ENCODE results near the gene NBPF1. TPM values are rescaled to one million over a fixed set of nuclear protein-coding genes. Genes with fewer than 3 reads are reported as not detected.
"Not testable (repeated sequence)": the region's sequence is repeated elsewhere in the genome, so short reads cannot be mapped to it uniquely, and the experiment has no call there.

Gene NBPF1
- total RNA-seq, 2 donors from 2014 or later = 29.9 to 58.6 TPM

- intact Hi-C loops (cut with DNase I) = no loop called here
- WGBS = 89% methylated on average over 20 of the region's 20 CpGs
- Histone ChIP-seq H3K4me3 (no peak overlapping the region), H3K27me3 (replicated peaks; ENCODE audit: insufficient read depth) (no peaks in the 10 kb centered on the region), H3K36me3 (peaks cover 20 to 35% of the 10 kb centered on the region in 2 donors), H3K27ac (no peak overlapping the region), H3K4me1 (replicated peaks) (no peaks in the 10 kb centered on the region), H3K9me3 (no peaks in the 10 kb centered on the region)
- DNase-seq (ENCODE audit: low spot score) = no peak
- TF ChIP-seq POLR2A (IDR thresholded peaks at IDR 0.05) (no peak), CTCF (IDR thresholded peaks at IDR 0.05) (no peak), POLR2AphosphoS5 (IDR thresholded peaks at IDR 0.05) (no peak)
These were observed 18.1 kb upstream of the NBPF1 start for GRCh38 chr1:16631248-16632043.

- no peaks in the 10 kb centered on the region for H3K27me3 ChIP-seq (replicated peaks; ENCODE audit: insufficient read depth)
- TF ChIP-seq CTCF (IDR thresholded peaks at IDR 0.05) = no peak
- no peak for TF ChIP-seq POLR2A (IDR thresholded peaks at IDR 0.05)
- no peak for TF ChIP-seq POLR2AphosphoS5 (IDR thresholded peaks at IDR 0.05)
- H3K27ac ChIP-seq = no peak overlapping the region
- H3K36me3 ChIP-seq = peaks cover 24 to 38% of the 10 kb centered on the region in 2 donors
- intact Hi-C loops (cut with DNase I) = no loop called here
- H3K4me1 ChIP-seq (replicated peaks) = no peaks in the 10 kb centered on the region
- no peak overlapping the region for H3K4me3 ChIP-seq
- WGBS = 93% methylated on average over 36 of the region's 36 CpGs
- DNase-seq (ENCODE audit: low spot score) = no peak
- H3K9me3 ChIP-seq = no peaks in the 10 kb centered on the region
These were observed 17.4 kb upstream of the NBPF1 start for GRCh38 chr1:16630661-16631247.

DNA sequence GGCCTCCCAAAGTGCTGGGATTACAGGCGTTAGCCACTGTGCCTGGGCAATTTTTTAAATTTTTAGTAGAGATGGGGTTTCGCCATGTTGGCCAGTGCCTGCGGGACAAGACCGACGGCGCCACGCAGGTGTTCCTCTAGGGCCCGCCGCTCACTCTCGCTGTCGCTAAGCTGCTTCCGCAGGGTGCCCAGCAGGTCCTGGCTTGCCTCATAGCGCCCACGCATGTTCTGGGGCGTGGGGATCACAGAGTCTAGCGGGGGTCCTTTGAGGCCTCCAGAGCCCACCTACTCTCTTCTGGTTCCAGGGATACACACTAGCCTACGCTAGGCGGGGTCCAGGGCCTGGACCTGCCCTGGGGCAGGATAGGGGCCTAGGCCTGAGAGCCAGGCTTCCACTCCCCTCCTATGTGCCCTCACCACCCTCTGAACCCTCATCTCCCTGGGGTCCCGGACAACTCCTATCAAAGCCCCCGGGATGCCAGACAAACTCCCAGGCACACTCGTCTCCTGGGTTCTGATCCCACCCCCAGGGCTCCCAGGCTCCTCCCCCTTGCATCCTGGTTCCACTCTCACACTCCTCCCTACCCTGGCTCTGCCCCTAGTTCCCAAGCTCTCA, 16.7 kb upstream of the NBPF1 start:
- intact Hi-C loops (cut with DNase I); H3K9me3 ChIP-seq; H3K4me1 ChIP-seq (replicated peaks); H3K4me3 ChIP-seq; H3K27me3 ChIP-seq (replicated peaks; ENCODE audit: insufficient read depth); DNase-seq (ENCODE audit: low spot score); H3K27ac ChIP-seq: not testable (repeated sequence)
- peaks cover 28 to 41% of the 10 kb centered on the region in 2 donors for H3K36me3 ChIP-seq
- WGBS = 92% methylated on average over 21 of the region's 21 CpGs

- no peak for DNase-seq (ENCODE audit: low spot score)
- 90% methylated on average over 19 of the region's 19 CpGs for WGBS
- H3K4me3 ChIP-seq = no peak overlapping the region
- TF ChIP-seq POLR2A (IDR thresholded peaks at IDR 0.05) (no peak), POLR2AphosphoS5 (IDR thresholded peaks at IDR 0.05) (no peak), CTCF (IDR thresholded peaks at IDR 0.05) (no peak)
- no peaks in the 10 kb centered on the region for H3K27me3 ChIP-seq (replicated peaks; ENCODE audit: insufficient read depth)
- intact Hi-C loops (cut with DNase I) = no loop called here
- peaks cover 24 to 41% of the 10 kb centered on the region in 2 donors for H3K36me3 ChIP-seq
- peaks cover 3% of the 10 kb centered on the region for H3K4me1 ChIP-seq (replicated peaks)
- H3K9me3 ChIP-seq = no peaks in the 10 kb centered on the region
- no peak overlapping the region for H3K27ac ChIP-seq
These were observed 15.2 kb upstream of the NBPF1 start for GRCh38 chr1:16628361-16629111.

DNA sequence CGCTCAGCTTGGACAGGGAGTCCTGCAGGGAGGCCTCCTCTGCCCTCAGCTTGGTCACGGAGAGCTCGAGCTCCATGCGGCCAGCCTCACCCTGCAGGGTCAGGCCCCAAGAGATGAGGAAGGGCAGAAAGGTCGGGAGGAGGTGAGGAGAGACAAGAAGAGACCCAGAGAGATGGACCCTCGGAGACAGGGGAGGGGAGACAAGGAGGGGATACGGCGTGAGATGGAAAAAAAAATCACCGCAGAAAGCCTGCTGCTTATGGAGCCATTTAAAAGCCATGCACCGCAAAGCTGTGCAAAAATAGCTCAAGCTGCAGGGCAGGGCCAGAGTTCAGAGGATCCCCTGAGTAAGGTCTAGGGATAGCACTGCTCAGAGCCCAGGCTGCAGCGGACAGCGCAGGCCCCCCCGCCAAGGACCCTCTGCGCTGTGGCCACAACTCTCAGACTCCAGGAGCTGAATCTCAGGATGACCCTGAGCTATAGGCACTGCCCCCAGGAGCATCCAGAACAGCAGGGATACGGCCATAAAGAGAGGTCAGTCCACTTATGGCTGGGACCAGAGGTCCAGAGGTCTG, 13.1 kb upstream of the NBPF1 start:
- H3K27me3 ChIP-seq (replicated peaks; ENCODE audit: insufficient read depth); DNase-seq (ENCODE audit: low spot score); H3K27ac ChIP-seq; H3K4me3 ChIP-seq; H3K9me3 ChIP-seq; intact Hi-C loops (cut with DNase I); H3K4me1 ChIP-seq (replicated peaks): not testable (repeated sequence)
- H3K36me3 ChIP-seq = peaks cover 22 to 25% of the 10 kb centered on the region in 2 donors
- 92% methylated on average over 15 of the region's 15 CpGs for WGBS
